ENCODE measurements around the gene NIPAL3.

Gene NIPAL3

GRCh38 chr1:24391882-24392603 is 23.6 kb upstream of the NIPAL3 start:
- peak; percentile 39 for DNase-seq

- no peak for DNase-seq
Measured at GRCh38 chr1:24392604-24392946, 23.0 kb upstream of the NIPAL3 start.

- DNase-seq, result no peak
Measured at GRCh38 chr1:24392982-24393650, 22.5 kb upstream of the NIPAL3 start.

- DNase-seq, result no peak
Measured at GRCh38 chr1:24393892-24394291, 21.7 kb upstream of the NIPAL3 start.

- DNase-seq, result no peak
Measured at GRCh38 chr1:24400065-24400464, 15.5 kb upstream of the NIPAL3 start.

GRCh38 chr1:24403806-24404205 is 11.8 kb upstream of the NIPAL3 start:
- DNase-seq, result no peak

- DNase-seq, result no peak
Measured at GRCh38 chr1:24406788-24407187, 8.8 kb upstream of the NIPAL3 start.

GRCh38 chr1:24409535-24409934 is 6.1 kb upstream of the NIPAL3 start:
- no peak for DNase-seq

- no peak for DNase-seq
Measured at GRCh38 chr1:24410750-24411149, 4.9 kb upstream of the NIPAL3 start.

GRCh38 chr1:24411963-24412362 is 3.6 kb upstream of the NIPAL3 start:
- no peak for DNase-seq

- no peak for DNase-seq
Measured at GRCh38 chr1:24412408-24412807, 3.2 kb upstream of the NIPAL3 start.

GRCh38 chr1:24413350-24414163 is 2.0 kb upstream of the NIPAL3 start, which contains the start of gene STPG1:
STPG1 (minus strand) TSS chr1:24413782; CDS start chr1:24401388, 12,394 bp downstream.
- peak; percentile 50 for DNase-seq

GRCh38 chr1:24414775-24415333 is 748 bp upstream of the NIPAL3 start:
- DNase-seq, result no peak

GRCh38 chr1:24415910-24416665 is 486 bp downstream of the NIPAL3 start:
- no peak for DNase-seq

GRCh38 chr1:24416666-24417391 is 1.2 kb downstream of the NIPAL3 start:
- no peak for DNase-seq

- DNase-seq, result no peak
Measured at GRCh38 chr1:24417681-24418080, 2.1 kb downstream of the NIPAL3 start.

- DNase-seq, result no peak
Measured at GRCh38 chr1:24418898-24419628, 3.5 kb downstream of the NIPAL3 start.

GRCh38 chr1:24420547-24420946 is 4.9 kb downstream of the NIPAL3 start:
- DNase-seq, result no peak

GRCh38 chr1:24421502-24421901 is 5.9 kb downstream of the NIPAL3 start:
- DNase-seq, result no peak

GRCh38 chr1:24424207-24424606 is 8.6 kb downstream of the NIPAL3 start:
- no peak for DNase-seq

GRCh38 chr1:24424990-24425389 is 9.4 kb downstream of the NIPAL3 start:
- DNase-seq, result no peak

Data from NCI-H2081 treated with DMSO at 0.1 percent for 48 hours (cell line).